OCI-LY3 (cell line): ENCODE results near the gene RBM20.

ENCODE experiments used
- H2AFZ ChIP-seq: fragments of 200-600, 300-600 bp; shearing (Covaris generic); 2 replicates; pipeline ENCODE4 v1.6.0; 2014; ENCODE audit warnings: antibody characterized with exemption, low read depth, low read length
- H3K27ac ChIP-seq: fragments of 200-600, 300-600 bp; sonication (generic); 2 replicates; pipeline ENCODE4 v1.5.1; 2014; ENCODE audit warnings: mild to moderate bottlenecking, low read length, moderate library complexity, mixed read lengths
- H3K27me3 ChIP-seq: fragments of 200-600, 300-600 bp; sonication (generic); 2 replicates; pipeline ENCODE4 v1.6.1; 2014; ENCODE audit warnings: low read depth, low read length, mixed read lengths
- H3K36me3 ChIP-seq: fragments of 200-600, 300-600 bp; sonication (generic); replicated peaks from 2 replicates; pipeline ENCODE3; 2014; ENCODE audit warnings: low read depth, low read length, mixed read lengths
- H3K4me1 ChIP-seq: fragments of 300-600, 200-600 bp; sonication (generic); 2 replicates; pipeline ENCODE4 v1.6.1; 2014; ENCODE audit warnings: low read length, mixed read lengths
- H3K4me2 ChIP-seq: fragments of 200-600, 300-600 bp; sonication (generic); 2 replicates; pipeline ENCODE4 v1.6.1; 2014; ENCODE audit warnings: low read length, mixed read lengths
- H3K4me3 ChIP-seq: fragments of 300-600, 200-600 bp; sonication (generic); 2 replicates; pipeline ENCODE4 v1.5.1; 2014; ENCODE audit warnings: antibody characterized with exemption, mild to moderate bottlenecking, low read length, moderate library complexity
- H3K79me2 ChIP-seq: fragments of 300-600, 200-600 bp; shearing (Covaris generic); 2 replicates; pipeline ENCODE4 v1.6.1; 2014; ENCODE audit warnings: mild to moderate bottlenecking, low read length, mixed read lengths
- H3K9ac ChIP-seq: fragments of 300-600, 200-600 bp; shearing (Covaris generic); 2 replicates; pipeline ENCODE4 v1.6.0; 2014; ENCODE audit warnings: mild to moderate bottlenecking, low read length, moderate library complexity
- H3K9me3 ChIP-seq: fragments of 200-600, 300-600 bp; shearing (Covaris generic); 2 replicates; pipeline ENCODE4 v1.6.1; 2014; ENCODE audit warnings: low read length, mixed read lengths; ENCODE audit not compliant: insufficient read depth
- H4K20me1 ChIP-seq: fragments of 200-600, 300-600 bp; sonication (generic); 2 replicates; pipeline ENCODE4 v1.6.1; 2016; ENCODE audit warnings: low read length, mixed read lengths; ENCODE audit not compliant: insufficient read depth
- EZH2phosphoT487 ChIP-seq: fragments of 200-600 bp; shearing (Covaris generic); IDR thresholded peaks from 2 replicates; pipeline ENCODE4 v1.6.1; 2018; ENCODE audit warnings: antibody characterized with exemption, mixed run types, low read depth
- TF ChIP-seq, protein P1 (sequence below): fragments of 200-600, 300-600 bp; sonication (generic); IDR thresholded peaks from 2 replicates; pipeline ENCODE4 v1.5.1; 2014; ENCODE audit warnings: antibody characterized with exemption, low read length, low read depth

RBM20 gene

DNA sequence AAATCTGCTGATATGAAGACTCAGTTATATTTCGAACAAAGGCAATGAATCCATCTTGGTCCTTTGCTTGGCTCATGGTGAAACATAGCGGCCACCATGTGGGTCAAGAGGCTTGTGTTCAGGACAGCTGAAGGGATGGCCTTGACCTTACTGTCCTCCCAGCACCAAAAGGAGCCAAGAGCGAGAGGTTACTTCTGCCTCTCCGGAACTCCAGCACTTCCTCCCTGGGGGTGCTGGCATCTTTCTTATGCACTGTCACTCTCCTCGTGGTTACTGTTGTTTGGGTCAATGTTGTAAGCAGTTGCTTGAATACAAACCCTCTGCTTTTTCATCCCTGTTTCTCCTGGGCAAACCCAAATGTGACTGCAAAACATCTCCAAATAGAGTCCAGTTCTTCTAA is 100.6 kb downstream of the RBM20 start:
- H3K27me3 ChIP-seq, result no peaks in the 10 kb centered on the region
- no peak overlapping the region for H3K27ac ChIP-seq
- peaks cover 9% of the 10 kb centered on the region for H3K4me1 ChIP-seq
- no peaks in the 10 kb centered on the region for H4K20me1 ChIP-seq
- TF ChIP-seq, protein P1, sequence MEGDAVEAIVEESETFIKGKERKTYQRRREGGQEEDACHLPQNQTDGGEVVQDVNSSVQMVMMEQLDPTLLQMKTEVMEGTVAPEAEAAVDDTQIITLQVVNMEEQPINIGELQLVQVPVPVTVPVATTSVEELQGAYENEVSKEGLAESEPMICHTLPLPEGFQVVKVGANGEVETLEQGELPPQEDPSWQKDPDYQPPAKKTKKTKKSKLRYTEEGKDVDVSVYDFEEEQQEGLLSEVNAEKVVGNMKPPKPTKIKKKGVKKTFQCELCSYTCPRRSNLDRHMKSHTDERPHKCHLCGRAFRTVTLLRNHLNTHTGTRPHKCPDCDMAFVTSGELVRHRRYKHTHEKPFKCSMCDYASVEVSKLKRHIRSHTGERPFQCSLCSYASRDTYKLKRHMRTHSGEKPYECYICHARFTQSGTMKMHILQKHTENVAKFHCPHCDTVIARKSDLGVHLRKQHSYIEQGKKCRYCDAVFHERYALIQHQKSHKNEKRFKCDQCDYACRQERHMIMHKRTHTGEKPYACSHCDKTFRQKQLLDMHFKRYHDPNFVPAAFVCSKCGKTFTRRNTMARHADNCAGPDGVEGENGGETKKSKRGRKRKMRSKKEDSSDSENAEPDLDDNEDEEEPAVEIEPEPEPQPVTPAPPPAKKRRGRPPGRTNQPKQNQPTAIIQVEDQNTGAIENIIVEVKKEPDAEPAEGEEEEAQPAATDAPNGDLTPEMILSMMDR, result no peak
- no peak for TF ChIP-seq EZH2phosphoT487
- H3K9me3 ChIP-seq, result no peaks in the 10 kb centered on the region
- no peak overlapping the region for H3K4me2 ChIP-seq
- no peaks in the 10 kb centered on the region for H3K79me2 ChIP-seq
- no peak overlapping the region for H2AFZ ChIP-seq
- no peaks in the 10 kb centered on the region for H3K36me3 ChIP-seq
- no peak overlapping the region for H3K9ac ChIP-seq
- no peak overlapping the region for H3K4me3 ChIP-seq

DNA sequence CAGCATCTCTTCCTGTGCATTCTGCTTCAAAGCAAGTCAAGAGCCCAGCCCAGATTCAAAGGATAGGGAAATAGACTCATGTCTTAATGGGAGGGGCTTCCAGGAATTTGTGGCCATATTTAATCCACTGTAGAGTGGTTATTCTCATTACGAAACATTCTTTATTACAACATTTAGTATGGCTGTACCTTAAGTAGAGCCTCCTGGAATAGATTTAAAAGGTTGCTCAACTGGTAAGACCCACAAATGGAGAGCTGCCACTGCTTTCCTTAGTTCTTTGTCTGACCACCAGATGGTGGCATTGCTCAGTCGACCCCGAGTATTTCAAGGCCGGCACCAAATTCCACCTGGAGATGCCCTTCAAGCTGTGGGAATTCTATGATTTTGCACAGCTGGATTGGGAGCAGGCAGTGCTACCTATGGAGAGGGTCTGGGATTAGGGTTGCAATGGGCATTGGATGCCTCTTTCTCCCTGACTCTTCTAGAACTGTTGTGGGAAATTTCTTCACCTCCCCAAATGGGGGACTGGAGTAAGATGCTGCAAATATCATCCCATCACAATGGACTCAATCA is 102.2 kb downstream of the RBM20 start:
- H3K36me3 ChIP-seq, result no peaks in the 10 kb centered on the region
- H3K9me3 ChIP-seq, result no peaks in the 10 kb centered on the region
- peaks cover 9% of the 10 kb centered on the region for H3K4me1 ChIP-seq
- H3K9ac ChIP-seq, result no peak overlapping the region
- H3K27ac ChIP-seq, result no peak overlapping the region
- H3K4me2 ChIP-seq, result no peak overlapping the region
- TF ChIP-seq, protein P1, result peak; percentile 86
- no peak for TF ChIP-seq EZH2phosphoT487
- no peaks in the 10 kb centered on the region for H4K20me1 ChIP-seq
- H3K79me2 ChIP-seq, result no peaks in the 10 kb centered on the region
- H2AFZ ChIP-seq, result no peak overlapping the region
- H3K4me3 ChIP-seq, result no peak overlapping the region
- no peaks in the 10 kb centered on the region for H3K27me3 ChIP-seq

DNA sequence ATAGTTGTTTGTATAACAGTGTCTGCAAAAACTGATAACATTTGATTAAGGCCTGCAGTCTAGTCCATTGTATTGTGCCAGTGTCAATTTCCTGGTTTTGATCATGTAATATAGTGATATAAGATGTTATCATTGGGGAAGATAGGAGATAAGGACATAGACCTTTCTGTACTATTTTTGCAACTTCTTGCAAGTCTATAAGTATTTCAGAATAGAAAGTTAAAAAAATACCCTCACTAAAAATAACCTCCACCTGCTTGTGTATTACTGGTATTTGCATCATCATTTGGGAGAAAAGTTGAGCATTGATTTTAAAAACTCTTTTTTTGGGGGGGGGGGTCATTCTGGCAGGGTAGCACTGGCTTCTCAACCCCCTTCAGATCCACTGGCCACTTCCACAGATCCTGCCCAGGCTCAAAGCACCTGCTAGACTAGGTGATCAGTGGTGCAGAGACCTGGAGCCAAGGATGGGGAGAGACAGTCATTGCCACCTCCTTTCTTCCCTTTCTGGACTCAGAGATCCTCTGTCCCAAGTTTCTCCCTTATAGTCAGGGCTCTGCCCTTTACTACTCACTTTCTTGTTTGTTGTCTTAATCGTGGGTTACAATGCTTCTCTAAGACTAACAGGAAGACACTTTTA is 103.0 kb downstream of the RBM20 start:
- H3K4me1 ChIP-seq, result peaks cover 9% of the 10 kb centered on the region
- no peak overlapping the region for H3K9ac ChIP-seq
- no peaks in the 10 kb centered on the region for H3K9me3 ChIP-seq
- no peaks in the 10 kb centered on the region for H3K79me2 ChIP-seq
- H2AFZ ChIP-seq, result no peak overlapping the region
- TF ChIP-seq EZH2phosphoT487, result no peak
- no peak overlapping the region for H3K27ac ChIP-seq
- H3K4me2 ChIP-seq, result no peak overlapping the region
- no peaks in the 10 kb centered on the region for H3K27me3 ChIP-seq
- no peaks in the 10 kb centered on the region for H4K20me1 ChIP-seq
- H3K4me3 ChIP-seq, result no peak overlapping the region
- H3K36me3 ChIP-seq, result no peaks in the 10 kb centered on the region

DNA sequence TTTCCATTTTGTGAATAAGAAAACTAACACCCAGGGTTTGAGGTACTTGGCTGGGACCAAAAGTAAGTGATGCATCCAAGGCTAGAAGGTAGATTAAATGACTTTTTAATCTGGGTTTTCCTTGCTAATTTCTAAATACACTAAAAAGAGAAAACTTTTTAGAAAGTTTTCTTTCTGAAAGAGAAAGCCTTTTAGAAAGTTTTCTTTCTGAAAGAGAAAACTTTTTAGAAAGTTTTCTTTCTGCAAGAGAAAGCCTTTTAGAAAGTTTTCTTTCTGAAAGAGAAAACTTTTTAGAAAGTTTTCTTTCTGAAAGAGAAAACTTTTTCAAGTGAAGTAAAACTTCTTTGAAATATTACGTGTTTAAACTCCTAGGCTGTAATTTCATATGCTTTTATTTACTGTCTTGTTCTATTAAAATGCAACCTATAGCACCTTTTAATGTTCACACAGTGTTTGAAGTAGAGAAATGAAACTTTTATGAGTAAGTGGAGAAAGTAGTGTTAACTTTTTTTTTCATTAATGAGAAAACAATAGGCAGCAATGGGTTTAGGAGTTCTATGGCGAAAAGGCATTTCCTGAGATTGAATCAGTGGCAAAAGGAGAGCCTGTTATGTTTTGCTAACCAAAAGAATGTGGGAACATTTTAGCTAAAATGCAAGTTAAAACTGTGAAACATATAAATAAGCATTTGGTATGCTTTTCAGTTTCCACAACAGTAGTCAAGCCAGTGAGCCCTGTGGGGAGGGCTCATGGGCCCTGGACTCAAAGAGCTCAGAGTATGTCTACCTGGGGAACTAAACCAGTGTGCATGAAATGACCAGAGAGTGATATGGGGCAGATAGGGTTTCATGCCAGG is 103.7 kb downstream of the RBM20 start:
- Histone ChIP-seq H3K27ac (no peak overlapping the region), H3K4me2 (no peak overlapping the region), H3K36me3 (no peaks in the 10 kb centered on the region), H3K27me3 (no peaks in the 10 kb centered on the region), H3K9me3 (no peaks in the 10 kb centered on the region), H3K4me3 (no peak overlapping the region), H3K4me1 (peaks cover 1% of the 10 kb centered on the region), H3K79me2 (no peaks in the 10 kb centered on the region), H3K9ac (no peak overlapping the region), H4K20me1 (no peaks in the 10 kb centered on the region), H2AFZ (no peak overlapping the region)
- TF ChIP-seq EZH2phosphoT487, result no peak
- TF ChIP-seq, protein P1, result no peak
